ENCODE data around the gene LCE7A.

DNA sequence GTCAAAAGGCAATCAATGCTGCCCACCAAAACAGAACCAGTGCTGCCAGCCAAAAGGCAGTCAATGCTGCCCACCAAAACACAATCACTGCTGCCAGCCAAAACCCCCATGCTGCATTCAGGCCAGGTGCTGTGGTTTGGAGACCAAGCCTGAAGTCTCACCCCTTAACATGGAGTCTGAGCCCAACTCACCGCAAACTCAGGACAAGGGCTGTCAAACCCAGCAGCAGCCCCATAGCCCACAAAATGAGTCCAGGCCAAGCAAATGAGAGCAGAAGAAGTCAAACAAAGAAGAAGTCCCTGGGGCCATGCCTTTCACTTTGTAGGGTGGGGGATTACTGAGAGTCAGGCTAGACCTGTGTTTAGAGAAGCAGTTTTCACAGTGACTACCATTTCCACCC, 24.7 kb downstream of the LCE7A start:
- TF ChIP-seq, protein P1, sequence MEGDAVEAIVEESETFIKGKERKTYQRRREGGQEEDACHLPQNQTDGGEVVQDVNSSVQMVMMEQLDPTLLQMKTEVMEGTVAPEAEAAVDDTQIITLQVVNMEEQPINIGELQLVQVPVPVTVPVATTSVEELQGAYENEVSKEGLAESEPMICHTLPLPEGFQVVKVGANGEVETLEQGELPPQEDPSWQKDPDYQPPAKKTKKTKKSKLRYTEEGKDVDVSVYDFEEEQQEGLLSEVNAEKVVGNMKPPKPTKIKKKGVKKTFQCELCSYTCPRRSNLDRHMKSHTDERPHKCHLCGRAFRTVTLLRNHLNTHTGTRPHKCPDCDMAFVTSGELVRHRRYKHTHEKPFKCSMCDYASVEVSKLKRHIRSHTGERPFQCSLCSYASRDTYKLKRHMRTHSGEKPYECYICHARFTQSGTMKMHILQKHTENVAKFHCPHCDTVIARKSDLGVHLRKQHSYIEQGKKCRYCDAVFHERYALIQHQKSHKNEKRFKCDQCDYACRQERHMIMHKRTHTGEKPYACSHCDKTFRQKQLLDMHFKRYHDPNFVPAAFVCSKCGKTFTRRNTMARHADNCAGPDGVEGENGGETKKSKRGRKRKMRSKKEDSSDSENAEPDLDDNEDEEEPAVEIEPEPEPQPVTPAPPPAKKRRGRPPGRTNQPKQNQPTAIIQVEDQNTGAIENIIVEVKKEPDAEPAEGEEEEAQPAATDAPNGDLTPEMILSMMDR (IDR thresholded peaks at IDR 0.05; ENCODE audit: insufficient read depth, low read length, poor library complexity, severe bottlenecking): no peak
- TF ChIP-seq EZH2phosphoT487 (conservative IDR thresholded peaks at IDR 0.05; ENCODE audit: low read length): no peak

Measured in SU-DHL-6 (cell line).